Stimulated activated CD4-positive, alpha-beta T cell treated with anti-CD3 and anti-CD28 coated beads, Interleukin-1b, Interleukin-23, amount 100 ng/mL, for 1 hour (primary cell): ENCODE results near the gene ARHGAP26.

Source experiments
- DNase-seq, 2 donors: peaks; one replicate each; pipeline ENCODE4 v3.0.0-alpha.2; 2020; ENCODE audit warnings: low read depth in 2 of 2

ARHGAP26 gene

GRCh38 chr5:143141652-143142051 is 371.5 kb downstream of the ARHGAP26 start:
- DNase-seq: no peak

- DNase-seq: no peak
Observed at GRCh38 chr5:143142596-143143435, 372.6 kb downstream of the ARHGAP26 start.

GRCh38 chr5:143143973-143144372 is 373.8 kb downstream of the ARHGAP26 start:
- DNase-seq: no peak

GRCh38 chr5:143145243-143146160 is 375.3 kb downstream of the ARHGAP26 start:
- DNase-seq: no peak

GRCh38 chr5:143146161-143146560 is 376.0 kb downstream of the ARHGAP26 start:
- DNase-seq: no peak

- no peak for DNase-seq
Observed at GRCh38 chr5:143147383-143147782, 377.2 kb downstream of the ARHGAP26 start.

- DNase-seq: no peak
Observed at GRCh38 chr5:143147902-143148301, 377.7 kb downstream of the ARHGAP26 start.

- DNase-seq: no peak
Observed at GRCh38 chr5:143148771-143149170, 378.6 kb downstream of the ARHGAP26 start.

- DNase-seq: no peak
Observed at GRCh38 chr5:143149759-143150158, 379.6 kb downstream of the ARHGAP26 start.

- DNase-seq: no peak
Observed at GRCh38 chr5:143151056-143151700, 381.0 kb downstream of the ARHGAP26 start.

- DNase-seq: no peak
Observed at GRCh38 chr5:143152445-143152844, 382.3 kb downstream of the ARHGAP26 start.

- no peak for DNase-seq
Observed at GRCh38 chr5:143153332-143154119, 383.3 kb downstream of the ARHGAP26 start.

- DNase-seq: no peak
Observed at GRCh38 chr5:143154510-143155370, 384.6 kb downstream of the ARHGAP26 start.

- DNase-seq: no peak
Observed at GRCh38 chr5:143155455-143155854, 385.3 kb downstream of the ARHGAP26 start.

GRCh38 chr5:143156086-143156485 is 385.9 kb downstream of the ARHGAP26 start:
- no peak for DNase-seq

GRCh38 chr5:143156572-143156971 is 386.4 kb downstream of the ARHGAP26 start:
- no peak for DNase-seq

GRCh38 chr5:143159031-143159430 is 388.9 kb downstream of the ARHGAP26 start:
- no peak for DNase-seq

- no peak for DNase-seq
Observed at GRCh38 chr5:143161885-143162540, 391.8 kb downstream of the ARHGAP26 start.

GRCh38 chr5:143162810-143163209 is 392.6 kb downstream of the ARHGAP26 start:
- DNase-seq: no peak

- no peak for DNase-seq
Observed at GRCh38 chr5:143164557-143164956, 394.4 kb downstream of the ARHGAP26 start.
